IMR-90 (cell line): ENCODE data around the gene HSPD1.

Experiments
- BHLHE40 ChIP-seq: fragments of 150-350 bp; IDR thresholded peaks from 2 replicates; pipeline ENCODE4 v1.6.1; 2016; ENCODE audit warnings: mild to moderate bottlenecking, low read depth, low read length
- CEBPB ChIP-seq: IDR thresholded peaks from 2 replicates; pipeline ENCODE4 v1.6.1; 2012; ENCODE audit warnings: low read depth, low read length, improper control_type of control experiment
- FOS ChIP-seq: fragments of 150-350 bp; IDR thresholded peaks from 2 replicates; pipeline ENCODE4 v1.6.1; 2016; ENCODE audit warnings: low read depth, low read length
- MAFK ChIP-seq: IDR thresholded peaks from 2 replicates; pipeline ENCODE4 v1.6.1; 2012; ENCODE audit warnings: low read depth, low read length, improper control_type of control experiment
- MAZ ChIP-seq: IDR thresholded peaks from 2 replicates; pipeline ENCODE4 v1.6.1; 2012; ENCODE audit warnings: low read depth, mild to moderate bottlenecking, low read length, improper control_type of control experiment, moderate library complexity, borderline replicate concordance
- POLR2A ChIP-seq: IDR thresholded peaks from 2 replicates; pipeline ENCODE4 v1.6.1; 2012; ENCODE audit warnings: mild to moderate bottlenecking, low read depth, low read length
- RAD21 ChIP-seq: IDR thresholded peaks from 2 replicates; pipeline ENCODE4 v1.6.1; 2012; ENCODE audit warnings: low read length, improper control_type of control experiment
- RCOR1 ChIP-seq: IDR thresholded peaks from 2 replicates; pipeline ENCODE4 v1.6.1; 2012; ENCODE audit warnings: mild to moderate bottlenecking, low read length, improper control_type of control experiment; ENCODE audit not compliant: insufficient replicate concordance
- RFX5 ChIP-seq: IDR thresholded peaks from 2 replicates; pipeline ENCODE4 v1.8.0; 2012; ENCODE audit warnings: low read depth, mild to moderate bottlenecking, low read length, moderate library complexity
- SMC3 ChIP-seq: fragments of 150-350 bp; IDR thresholded peaks from 2 replicates; pipeline ENCODE4 v1.6.1; 2016; ENCODE audit warnings: low read depth, mild to moderate bottlenecking, antibody characterized with exemption, low read length, moderate library complexity
- TF ChIP-seq, protein P1 (sequence below): fragments of 150-350 bp; IDR thresholded peaks from 2 replicates; pipeline ENCODE4 v1.6.1; 2017; ENCODE audit warnings: mild to moderate bottlenecking, antibody characterized with exemption, low read length, low read depth
- TF ChIP-seq, protein P2 (sequence below): conservative IDR thresholded peaks from 2 replicates; pipeline ENCODE4 v1.5.1; 2012; ENCODE audit warnings: mild to moderate bottlenecking, low read depth, low read length, improper control_type of control experiment
- TF ChIP-seq, protein P3 (sequence below): fragments of 150-350 bp; IDR thresholded peaks from 2 replicates; pipeline ENCODE4 v1.6.1; 2016; ENCODE audit warnings: low read depth, mild to moderate bottlenecking, low read length, moderate library complexity, borderline replicate concordance

DNA sequence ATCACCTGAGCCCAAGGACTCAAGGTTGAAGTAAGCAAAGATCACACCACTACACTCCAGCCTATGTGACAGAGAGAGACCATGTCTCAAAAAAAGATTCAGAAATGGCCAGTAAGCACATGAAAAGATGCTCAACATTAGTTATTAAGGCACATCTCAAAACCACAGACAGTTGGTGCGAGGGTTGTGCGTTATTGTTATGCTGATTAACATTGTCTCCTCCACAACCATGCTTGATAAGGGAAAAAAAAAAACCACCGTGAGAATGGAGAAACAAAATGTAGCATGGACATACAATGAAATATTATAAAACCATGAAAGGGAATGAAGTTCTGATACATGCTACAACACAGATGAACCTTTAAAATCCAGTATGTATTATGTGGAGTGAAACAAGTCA is 43.6 kb upstream of the HSPD1 start:
- TF ChIP-seq, protein P1, sequence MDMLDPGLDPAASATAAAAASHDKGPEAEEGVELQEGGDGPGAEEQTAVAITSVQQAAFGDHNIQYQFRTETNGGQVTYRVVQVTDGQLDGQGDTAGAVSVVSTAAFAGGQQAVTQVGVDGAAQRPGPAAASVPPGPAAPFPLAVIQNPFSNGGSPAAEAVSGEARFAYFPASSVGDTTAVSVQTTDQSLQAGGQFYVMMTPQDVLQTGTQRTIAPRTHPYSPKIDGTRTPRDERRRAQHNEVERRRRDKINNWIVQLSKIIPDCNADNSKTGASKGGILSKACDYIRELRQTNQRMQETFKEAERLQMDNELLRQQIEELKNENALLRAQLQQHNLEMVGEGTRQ = no peak
- TF ChIP-seq POLR2A = no peak
- TF ChIP-seq, protein P2, sequence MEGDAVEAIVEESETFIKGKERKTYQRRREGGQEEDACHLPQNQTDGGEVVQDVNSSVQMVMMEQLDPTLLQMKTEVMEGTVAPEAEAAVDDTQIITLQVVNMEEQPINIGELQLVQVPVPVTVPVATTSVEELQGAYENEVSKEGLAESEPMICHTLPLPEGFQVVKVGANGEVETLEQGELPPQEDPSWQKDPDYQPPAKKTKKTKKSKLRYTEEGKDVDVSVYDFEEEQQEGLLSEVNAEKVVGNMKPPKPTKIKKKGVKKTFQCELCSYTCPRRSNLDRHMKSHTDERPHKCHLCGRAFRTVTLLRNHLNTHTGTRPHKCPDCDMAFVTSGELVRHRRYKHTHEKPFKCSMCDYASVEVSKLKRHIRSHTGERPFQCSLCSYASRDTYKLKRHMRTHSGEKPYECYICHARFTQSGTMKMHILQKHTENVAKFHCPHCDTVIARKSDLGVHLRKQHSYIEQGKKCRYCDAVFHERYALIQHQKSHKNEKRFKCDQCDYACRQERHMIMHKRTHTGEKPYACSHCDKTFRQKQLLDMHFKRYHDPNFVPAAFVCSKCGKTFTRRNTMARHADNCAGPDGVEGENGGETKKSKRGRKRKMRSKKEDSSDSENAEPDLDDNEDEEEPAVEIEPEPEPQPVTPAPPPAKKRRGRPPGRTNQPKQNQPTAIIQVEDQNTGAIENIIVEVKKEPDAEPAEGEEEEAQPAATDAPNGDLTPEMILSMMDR = no peak
- TF ChIP-seq MAZ = no peak
- no peak for TF ChIP-seq RCOR1
- TF ChIP-seq SMC3 = no peak
- no peak for TF ChIP-seq CEBPB
- no peak for TF ChIP-seq FOS
- no peak for TF ChIP-seq BHLHE40
- no peak for TF ChIP-seq RFX5
- no peak for TF ChIP-seq RAD21
- TF ChIP-seq, protein P3, sequence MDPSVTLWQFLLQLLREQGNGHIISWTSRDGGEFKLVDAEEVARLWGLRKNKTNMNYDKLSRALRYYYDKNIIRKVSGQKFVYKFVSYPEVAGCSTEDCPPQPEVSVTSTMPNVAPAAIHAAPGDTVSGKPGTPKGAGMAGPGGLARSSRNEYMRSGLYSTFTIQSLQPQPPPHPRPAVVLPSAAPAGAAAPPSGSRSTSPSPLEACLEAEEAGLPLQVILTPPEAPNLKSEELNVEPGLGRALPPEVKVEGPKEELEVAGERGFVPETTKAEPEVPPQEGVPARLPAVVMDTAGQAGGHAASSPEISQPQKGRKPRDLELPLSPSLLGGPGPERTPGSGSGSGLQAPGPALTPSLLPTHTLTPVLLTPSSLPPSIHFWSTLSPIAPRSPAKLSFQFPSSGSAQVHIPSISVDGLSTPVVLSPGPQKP = no peak
- TF ChIP-seq MAFK = no peak
